ENCODE measurements around the gene C1orf167. TPM values are rescaled to one million over a fixed set of nuclear protein-coding genes. Genes with fewer than 3 reads are reported as not detected.

C1orf167 gene
- total and polyA plus RNA-seq, 4 experiments from 2014 or later, result not detected

- ChIA-PET POLR2A (ENCODE audit: partially characterized antibody) (no interaction called here), CTCF (ENCODE audit: partially characterized antibody) (no interaction called here)
- no peaks in the 10 kb centered on the region for H3K36me3 ChIP-seq (ENCODE audit: insufficient read depth, low read length)
- H3K4me1 ChIP-seq (ENCODE audit: insufficient read depth, low read length), result peaks cover 10% of the 10 kb centered on the region
- intact Hi-C loops (cut with micrococcal nuclease), result no loop called here
- no peaks in the 10 kb centered on the region for H3K9me3 Mint-ChIP-seq
- no peaks in the 10 kb centered on the region for H3K36me3 Mint-ChIP-seq
- no peaks in the 10 kb centered on the region for H3K9me3 ChIP-seq (ENCODE audit: control insufficient read depth in 1 of 2, low read length in 2 of 2)
- no peak for DNase-seq
- peaks cover 0 to 8% (median 3%) of the 10 kb centered on the region in 4 donors for H3K4me1 Mint-ChIP-seq
- H3K4me3 Mint-ChIP-seq, result no peak overlapping the region
- no peak overlapping the region for H3K27ac Mint-ChIP-seq
- no peak overlapping the region for H3K4me3 ChIP-seq (ENCODE audit: low read length in 2 of 2)
- peaks cover 7 to 15% of the 10 kb centered on the region in 2 donors for H3K27me3 Mint-ChIP-seq
- peaks cover 5% of the 10 kb centered on the region for H3K27me3 ChIP-seq (ENCODE audit: insufficient read depth, low read length)
- no peak overlapping the region for H3K27ac ChIP-seq (ENCODE audit: low read depth, low read length)
These were observed 2.5 kb downstream of the C1orf167 start for GRCh38 chr1:11764519-11764918.

- POLR2A ChIA-PET (ENCODE audit: partially characterized antibody), result no interaction called here
- DNase-seq, result no peak
These were observed 3.9 kb downstream of the C1orf167 start for GRCh38 chr1:11765661-11766428.

DNA sequence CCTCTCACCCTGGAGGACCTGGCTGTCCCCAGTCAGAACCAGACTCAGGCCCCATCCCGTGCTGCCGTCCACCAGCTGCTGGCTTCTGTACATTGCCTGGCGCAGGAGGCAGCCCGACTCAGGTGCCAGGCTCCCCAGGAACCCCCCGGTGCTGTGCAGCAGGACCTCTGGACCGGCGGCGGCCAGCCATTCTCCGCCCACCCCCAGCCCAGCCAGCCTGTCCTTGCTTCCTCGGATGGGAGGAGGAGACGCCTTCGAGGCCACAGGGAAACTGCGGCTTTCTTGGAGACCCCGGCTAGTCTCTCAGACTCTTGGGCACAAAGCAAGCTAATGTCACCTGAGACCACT lies 4.4 kb downstream of the C1orf167 start:
- H3K4me1 Mint-ChIP-seq, result peaks cover 0 to 8% (median 2%) of the 10 kb centered on the region in 4 donors
- ChIA-PET POLR2A (ENCODE audit: partially characterized antibody) (no interaction called here), CTCF (ENCODE audit: partially characterized antibody) (no interaction called here)
- H3K27ac ChIP-seq (ENCODE audit: low read depth, low read length), result no peak overlapping the region
- no peaks in the 10 kb centered on the region for H3K9me3 Mint-ChIP-seq
- H3K4me3 Mint-ChIP-seq, result no peak overlapping the region
- peaks cover 10% of the 10 kb centered on the region for H3K4me1 ChIP-seq (ENCODE audit: insufficient read depth, low read length)
- no peaks in the 10 kb centered on the region for H3K36me3 ChIP-seq (ENCODE audit: insufficient read depth, low read length)
- no peaks in the 10 kb centered on the region for H3K9me3 ChIP-seq (ENCODE audit: control insufficient read depth in 1 of 2, low read length in 2 of 2)
- no peak overlapping the region for H3K27ac Mint-ChIP-seq
- no peak overlapping the region for H3K4me3 ChIP-seq (ENCODE audit: low read length in 2 of 2)
- DNase-seq, result no peak
- peaks cover 5% of the 10 kb centered on the region for H3K27me3 ChIP-seq (ENCODE audit: insufficient read depth, low read length)
- intact Hi-C loops (cut with micrococcal nuclease), result no loop called here
- peaks cover 4 to 8% of the 10 kb centered on the region in 2 donors for H3K27me3 Mint-ChIP-seq
- H3K36me3 Mint-ChIP-seq, result no peaks in the 10 kb centered on the region

More at GRCh38 chr1:11765661-11766428, 3.9 kb downstream of the C1orf167 start:
- Mint-ChIP-seq H3K4me3 (no peak overlapping the region), H3K36me3 (no peaks in the 10 kb centered on the region), H3K4me1 (peaks cover 0 to 8% (median 3%) of the 10 kb centered on the region in 4 donors), H3K27ac (no peak overlapping the region), H3K9me3 (no peaks in the 10 kb centered on the region), H3K27me3 (peaks cover 7 to 11% of the 10 kb centered on the region in 2 donors)
- Histone ChIP-seq H3K36me3 (ENCODE audit: insufficient read depth, low read length) (no peaks in the 10 kb centered on the region), H3K9me3 (ENCODE audit: control insufficient read depth in 1 of 2, low read length in 2 of 2) (no peaks in the 10 kb centered on the region), H3K27me3 (ENCODE audit: insufficient read depth, low read length) (peaks cover 5% of the 10 kb centered on the region), H3K27ac (ENCODE audit: low read depth, low read length) (no peak overlapping the region), H3K4me3 (ENCODE audit: low read length in 2 of 2) (no peak overlapping the region), H3K4me1 (ENCODE audit: insufficient read depth, low read length) (peaks cover 10% of the 10 kb centered on the region)
- CTCF ChIA-PET (ENCODE audit: partially characterized antibody), result no interaction called here
- intact Hi-C loops (cut with micrococcal nuclease), result no loop called here

- Histone ChIP-seq H3K4me3 (ENCODE audit: low read length in 2 of 2) (no peak overlapping the region), H3K36me3 (ENCODE audit: insufficient read depth, low read length) (no peaks in the 10 kb centered on the region), H3K27me3 (ENCODE audit: insufficient read depth, low read length) (no peaks in the 10 kb centered on the region), H3K4me1 (ENCODE audit: insufficient read depth, low read length) (no peaks in the 10 kb centered on the region), H3K9me3 (ENCODE audit: control insufficient read depth in 1 of 2, low read length in 2 of 2) (no peaks in the 10 kb centered on the region), H3K27ac (ENCODE audit: low read depth, low read length) (no peak overlapping the region)
- no peak overlapping the region for H3K4me3 Mint-ChIP-seq
- no peak overlapping the region for H3K27ac Mint-ChIP-seq
- H3K4me1 Mint-ChIP-seq, result no peaks in the 10 kb centered on the region
- no peaks in the 10 kb centered on the region for H3K9me3 Mint-ChIP-seq
- ChIA-PET POLR2A (ENCODE audit: partially characterized antibody) (no interaction called here), CTCF (ENCODE audit: partially characterized antibody) (no interaction called here)
- peaks cover 0 to 4% of the 10 kb centered on the region in 2 donors for H3K27me3 Mint-ChIP-seq
- intact Hi-C loops (cut with micrococcal nuclease), result no loop called here
- DNase-seq, result no peak
- no peaks in the 10 kb centered on the region for H3K36me3 Mint-ChIP-seq
These were observed 6.1 kb downstream of the C1orf167 start for GRCh38 chr1:11767922-11768704.

DNA sequence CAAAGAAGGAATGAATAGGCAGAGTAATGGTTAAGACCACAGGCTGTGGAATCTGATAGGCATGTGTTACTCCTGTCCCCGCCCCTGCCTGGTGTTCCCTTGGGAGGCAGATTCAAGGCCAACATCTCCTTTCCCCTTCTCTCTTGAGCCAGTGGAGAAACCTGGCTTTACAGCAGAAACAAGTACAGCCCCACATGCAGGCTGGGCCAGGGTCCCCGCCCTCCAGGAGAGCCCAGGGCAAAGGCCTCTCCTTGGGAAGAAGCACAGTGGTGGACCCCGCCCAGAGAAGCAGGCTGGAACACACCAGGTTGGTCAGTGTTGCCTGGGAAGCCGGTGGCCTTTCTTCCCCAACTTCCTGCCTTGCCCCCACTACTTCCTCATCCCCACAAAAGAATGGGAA lies 6.8 kb downstream of the C1orf167 start:
- H3K4me3 Mint-ChIP-seq, result no peak overlapping the region
- CTCF ChIA-PET (ENCODE audit: partially characterized antibody), result no interaction called here

GRCh38 chr1:11769274-11769673 lies 7.3 kb downstream of the C1orf167 start:
- Mint-ChIP-seq H3K27ac (no peak overlapping the region), H3K27me3 (no peaks in the 10 kb centered on the region), H3K4me3 (no peak overlapping the region), H3K36me3 (no peaks in the 10 kb centered on the region), H3K9me3 (no peaks in the 10 kb centered on the region), H3K4me1 (no peaks in the 10 kb centered on the region)
- no peaks in the 10 kb centered on the region for H3K9me3 ChIP-seq (ENCODE audit: control insufficient read depth in 1 of 2, low read length in 2 of 2)
- H3K4me3 ChIP-seq (ENCODE audit: low read length in 2 of 2), result no peak overlapping the region
- no peaks in the 10 kb centered on the region for H3K4me1 ChIP-seq (ENCODE audit: insufficient read depth, low read length)
- intact Hi-C loops (cut with micrococcal nuclease), result no loop called here
- CTCF ChIA-PET (ENCODE audit: partially characterized antibody), result no interaction called here
- POLR2A ChIA-PET (ENCODE audit: partially characterized antibody), result no interaction called here
- H3K27me3 ChIP-seq (ENCODE audit: insufficient read depth, low read length), result no peaks in the 10 kb centered on the region
- H3K36me3 ChIP-seq (ENCODE audit: insufficient read depth, low read length), result no peaks in the 10 kb centered on the region
- DNase-seq, result no peak
- H3K27ac ChIP-seq (ENCODE audit: low read depth, low read length), result no peak overlapping the region

More for the DNA sequence above, 6.8 kb downstream of the C1orf167 start:
- POLR2A ChIA-PET (ENCODE audit: partially characterized antibody), result no interaction called here
- H3K4me3 ChIP-seq (ENCODE audit: low read length in 2 of 2), result no peak overlapping the region
- H3K9me3 ChIP-seq (ENCODE audit: control insufficient read depth in 1 of 2, low read length in 2 of 2), result no peaks in the 10 kb centered on the region
- H3K27ac Mint-ChIP-seq, result no peak overlapping the region
- H3K36me3 Mint-ChIP-seq, result no peaks in the 10 kb centered on the region
- H3K27me3 ChIP-seq (ENCODE audit: insufficient read depth, low read length), result no peaks in the 10 kb centered on the region
- H3K4me1 Mint-ChIP-seq, result no peaks in the 10 kb centered on the region
- no peak for DNase-seq
- H3K27ac ChIP-seq (ENCODE audit: low read depth, low read length), result no peak overlapping the region
- H3K9me3 Mint-ChIP-seq, result no peaks in the 10 kb centered on the region
- H3K27me3 Mint-ChIP-seq, result no peaks in the 10 kb centered on the region
- no peaks in the 10 kb centered on the region for H3K36me3 ChIP-seq (ENCODE audit: insufficient read depth, low read length)
- no peaks in the 10 kb centered on the region for H3K4me1 ChIP-seq (ENCODE audit: insufficient read depth, low read length)
- intact Hi-C loops (cut with micrococcal nuclease), result no loop called here

GRCh38 chr1:11770011-11770410 lies 8.0 kb downstream of the C1orf167 start:
- no peak for DNase-seq
- Mint-ChIP-seq H3K9me3 (no peaks in the 10 kb centered on the region), H3K36me3 (no peaks in the 10 kb centered on the region), H3K27ac (no peak overlapping the region), H3K4me3 (no peak overlapping the region), H3K4me1 (no peaks in the 10 kb centered on the region), H3K27me3 (no peaks in the 10 kb centered on the region)
- Histone ChIP-seq H3K27me3 (ENCODE audit: insufficient read depth, low read length) (no peaks in the 10 kb centered on the region), H3K4me3 (ENCODE audit: low read length in 2 of 2) (no peak overlapping the region), H3K4me1 (ENCODE audit: insufficient read depth, low read length) (no peaks in the 10 kb centered on the region), H3K27ac (ENCODE audit: low read depth, low read length) (no peak overlapping the region), H3K36me3 (ENCODE audit: insufficient read depth, low read length) (no peaks in the 10 kb centered on the region), H3K9me3 (ENCODE audit: control insufficient read depth in 1 of 2, low read length in 2 of 2) (no peaks in the 10 kb centered on the region)
- intact Hi-C loops (cut with micrococcal nuclease), result no loop called here
- ChIA-PET CTCF (ENCODE audit: partially characterized antibody) (no interaction called here), POLR2A (ENCODE audit: partially characterized antibody) (no interaction called here)
